Activated CD4-positive, alpha-beta T cell treated with anti-CD3 and anti-CD28 coated beads, Interleukin-2, Interleukin-4, amounts not matched to agents 100 ng/mL and 50 ng/mL, durations not matched to agents 16 hours and 8 hours (primary cell): ENCODE data around the gene STK26.
"Not testable (repeated sequence)": the region's sequence is repeated elsewhere in the genome, so short reads cannot be mapped to it uniquely, and the experiment has no call there.

Experiments
- DNase-seq: peaks from one replicate; pipeline ENCODE4 v3.0.0-alpha.2; 2020; ENCODE audit warnings: low spot score

STK26 gene

GRCh38 chrX:132037479-132037993 is 14.4 kb downstream of the STK26 start:
- DNase-seq, result no peak

DNA sequence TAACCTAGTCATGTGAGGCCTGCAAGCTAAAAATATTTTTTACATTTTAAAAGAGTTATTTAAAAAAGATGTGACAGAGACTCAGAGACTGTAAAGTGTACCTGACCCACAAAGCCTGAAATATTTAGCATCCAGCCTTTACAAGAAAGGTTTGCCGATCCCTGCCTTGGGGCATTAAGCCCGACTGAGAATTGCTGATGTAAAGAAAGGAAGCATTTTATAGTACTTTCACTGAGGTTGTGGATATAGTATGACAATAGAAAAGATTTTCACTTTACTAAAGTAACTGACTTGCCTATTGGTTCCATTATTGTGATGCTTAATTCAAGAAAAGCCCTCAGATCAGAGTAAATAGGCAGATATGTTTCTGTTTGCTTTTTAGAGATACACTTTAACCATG is 17.0 kb downstream of the STK26 start:
- DNase-seq, result no peak

DNA sequence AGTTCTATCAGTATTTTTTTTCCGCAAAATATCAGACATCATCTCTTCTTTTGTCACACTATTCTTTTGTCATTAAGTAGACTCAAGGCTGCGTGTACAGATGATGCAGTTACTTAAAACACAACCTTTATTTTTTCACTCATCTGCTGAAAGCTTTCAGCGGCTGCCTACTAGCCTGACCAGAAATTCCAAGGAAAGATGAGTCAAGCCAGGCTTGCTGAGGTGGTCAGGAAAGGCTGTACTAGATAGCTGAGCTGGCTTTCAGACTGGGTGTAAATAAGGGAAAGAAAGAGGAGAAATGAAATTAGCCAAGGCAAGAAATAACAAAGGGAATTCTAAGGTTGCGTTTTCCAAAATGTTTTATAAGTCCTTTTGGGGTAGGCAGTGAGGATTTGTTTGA is 17.9 kb downstream of the STK26 start:
- DNase-seq, result no peak

DNA sequence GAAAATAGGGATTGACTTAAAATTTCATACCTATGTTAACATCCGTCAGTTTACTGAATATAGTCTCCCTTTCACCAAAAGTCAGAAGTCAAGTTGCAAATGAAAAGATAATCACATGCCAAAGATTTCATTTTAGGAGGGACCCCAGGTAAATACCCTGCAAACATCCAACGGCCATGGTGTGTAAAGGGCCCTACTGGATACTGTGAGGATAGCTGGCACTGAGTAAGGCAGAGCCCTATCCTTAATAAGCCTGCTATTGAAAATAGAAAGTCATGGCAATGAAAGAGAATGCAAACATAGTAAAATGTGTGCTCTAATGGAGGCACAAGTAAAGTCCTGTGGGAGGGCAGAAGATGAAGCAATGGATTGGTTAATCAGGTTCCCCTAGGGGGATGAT is 20.9 kb downstream of the STK26 start:
- DNase-seq, result no peak

- no peak for DNase-seq
Measured at GRCh38 chrX:132044953-132045352, 21.9 kb downstream of the STK26 start.

DNA sequence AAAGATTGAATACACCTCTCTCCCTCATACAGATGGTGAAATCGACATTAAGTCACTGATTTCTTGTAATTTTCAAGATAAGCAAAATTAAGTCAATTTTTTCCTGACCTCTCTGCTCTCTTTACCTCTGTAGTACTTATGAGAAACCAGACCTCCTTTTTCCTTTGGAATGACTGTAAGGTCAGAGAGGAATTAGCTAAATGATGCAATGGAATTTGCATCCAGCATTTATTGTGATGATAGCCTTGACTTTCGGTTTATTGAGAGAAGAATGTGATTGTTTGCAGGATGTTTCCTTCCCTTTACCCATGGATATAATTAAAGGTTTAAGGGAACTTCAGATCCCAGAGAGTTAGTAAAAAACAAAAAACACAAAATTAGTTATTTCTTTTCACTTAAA is 22.4 kb downstream of the STK26 start:
- no peak for DNase-seq

DNA sequence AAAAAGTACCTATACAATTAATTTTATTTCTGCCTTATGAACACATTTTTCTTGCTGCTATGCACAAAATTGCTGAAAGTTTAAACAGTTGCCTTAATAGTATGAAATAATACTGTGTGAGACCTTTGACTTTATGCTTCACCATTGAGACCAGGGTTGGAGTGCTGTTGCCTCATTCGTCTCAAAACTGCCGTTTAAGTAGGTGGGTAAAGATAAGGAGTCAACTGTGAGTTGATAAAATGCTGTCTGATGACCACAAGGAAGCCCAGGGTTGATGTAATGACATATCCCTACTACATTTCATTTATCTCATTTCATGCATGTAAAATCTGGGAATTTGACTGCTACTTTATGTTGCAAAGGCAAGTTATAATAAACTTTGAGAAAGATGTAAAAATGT is 23.4 kb downstream of the STK26 start:
- no peak for DNase-seq

DNA sequence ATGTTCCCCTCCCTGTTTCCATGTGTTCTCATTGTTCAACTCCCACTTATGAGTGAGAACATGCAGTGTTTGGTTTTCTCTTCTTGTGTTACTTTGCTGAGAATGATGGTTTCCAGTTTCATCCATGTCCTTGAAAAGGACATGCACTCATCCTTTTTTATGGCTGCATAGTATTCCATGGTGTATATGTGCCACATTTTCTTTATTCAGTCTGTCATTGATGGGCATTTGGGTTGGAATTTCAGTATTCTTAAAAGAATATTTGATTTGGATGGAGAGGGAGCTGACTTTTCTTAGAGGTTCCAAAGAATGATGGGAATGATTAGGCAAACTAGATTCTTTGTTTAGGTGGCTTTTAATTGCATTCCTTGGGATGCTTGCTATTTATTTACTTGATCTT is 28.7 kb downstream of the STK26 start:
- not testable (repeated sequence) for DNase-seq

DNA sequence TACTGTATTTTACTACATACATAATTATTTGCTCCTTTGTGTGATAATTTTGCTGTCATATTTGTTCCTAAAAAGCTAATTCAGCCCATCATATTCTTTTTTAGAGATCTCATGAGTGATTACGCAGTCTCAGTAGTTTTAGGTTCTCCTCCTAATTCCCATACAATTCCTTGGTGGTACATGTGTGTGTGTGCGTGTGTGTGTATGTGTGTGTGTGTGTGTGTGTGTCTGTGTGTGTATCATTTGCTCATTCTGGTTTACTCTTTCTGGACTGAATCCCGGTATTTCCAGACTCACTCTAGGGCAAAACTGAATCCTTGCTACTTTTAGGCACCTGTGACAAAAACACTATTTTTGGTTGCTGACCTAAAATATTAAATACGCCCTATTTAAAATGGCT is 34.9 kb downstream of the STK26 start:
- DNase-seq, result no peak

- DNase-seq, result no peak
Measured at GRCh38 chrX:132058975-132059374, 35.9 kb downstream of the STK26 start.

DNA sequence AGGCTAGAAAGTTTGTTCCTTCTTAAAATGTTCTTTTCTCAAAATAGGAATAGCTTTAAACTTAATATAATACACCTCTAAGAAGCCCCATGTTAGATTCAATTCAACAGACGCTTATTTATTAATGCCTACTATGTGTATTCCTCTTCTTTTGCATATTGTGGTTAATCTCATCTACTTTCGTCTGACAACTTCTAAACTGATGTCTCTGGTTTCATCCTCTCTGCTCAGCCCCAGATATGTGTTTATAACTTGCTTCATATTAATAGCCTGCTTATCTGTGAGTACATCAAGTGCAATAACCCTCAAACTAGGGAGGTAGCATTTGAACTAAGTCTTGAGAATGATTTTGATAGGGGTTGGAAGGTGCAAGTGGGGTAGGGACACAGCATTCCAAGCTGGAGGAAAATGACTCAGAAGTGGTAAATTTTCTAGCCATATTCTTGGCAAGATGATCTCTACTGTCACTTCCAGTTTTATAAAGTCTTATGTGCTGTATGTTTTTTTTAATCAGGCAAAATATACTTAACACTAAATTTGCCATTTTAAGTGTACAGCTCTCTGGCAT is 37.0 kb downstream of the STK26 start:
- no peak for DNase-seq

GRCh38 chrX:132063334-132063733 is 40.2 kb downstream of the STK26 start:
- no peak for DNase-seq

DNA sequence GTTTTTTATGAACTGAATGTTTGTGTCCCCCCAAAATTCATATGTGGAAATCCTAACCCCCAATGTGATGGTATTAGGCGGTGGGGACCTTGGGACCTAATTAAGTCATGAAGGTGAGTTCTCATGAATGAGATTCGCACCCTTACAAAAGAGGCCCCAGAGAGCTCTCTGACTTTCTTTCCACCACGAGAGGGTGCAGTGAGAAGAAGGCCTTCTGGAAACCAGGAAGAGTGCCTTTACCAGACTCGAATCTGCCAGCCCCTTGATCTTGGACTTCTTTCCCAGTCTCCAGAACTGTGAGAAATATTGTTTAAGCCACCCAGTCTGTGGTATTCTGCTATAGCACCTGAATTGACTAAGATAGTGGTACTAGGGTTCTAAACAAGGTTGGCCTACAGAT is 40.8 kb downstream of the STK26 start:
- no peak for DNase-seq

- DNase-seq, result no peak
Measured at GRCh38 chrX:132068405-132068804, 45.3 kb downstream of the STK26 start.

DNA sequence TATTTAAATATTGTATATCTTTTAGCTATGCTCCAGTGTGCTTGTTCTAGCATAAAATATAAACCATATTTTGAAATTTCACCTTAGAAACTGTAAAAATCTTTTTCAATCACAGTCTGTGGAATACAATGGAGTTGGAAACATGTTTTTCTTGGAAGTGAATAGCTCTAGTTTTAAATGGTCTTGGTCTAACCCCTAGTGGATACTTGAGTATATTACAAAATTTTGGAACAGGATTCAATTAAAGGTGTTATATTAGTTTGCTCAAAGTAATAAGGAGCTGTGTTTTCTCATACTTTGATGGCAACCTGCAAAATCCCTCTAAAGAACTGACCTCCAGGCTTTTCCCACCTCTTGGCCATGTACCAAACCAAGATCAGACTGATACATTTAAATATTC is 48.2 kb downstream of the STK26 start:
- no peak for DNase-seq

GRCh38 chrX:132077414-132077813 is 54.3 kb downstream of the STK26 start:
- no peak for DNase-seq

GRCh38 chrX:132077912-132078311 is 54.8 kb downstream of the STK26 start:
- no peak for DNase-seq

DNA sequence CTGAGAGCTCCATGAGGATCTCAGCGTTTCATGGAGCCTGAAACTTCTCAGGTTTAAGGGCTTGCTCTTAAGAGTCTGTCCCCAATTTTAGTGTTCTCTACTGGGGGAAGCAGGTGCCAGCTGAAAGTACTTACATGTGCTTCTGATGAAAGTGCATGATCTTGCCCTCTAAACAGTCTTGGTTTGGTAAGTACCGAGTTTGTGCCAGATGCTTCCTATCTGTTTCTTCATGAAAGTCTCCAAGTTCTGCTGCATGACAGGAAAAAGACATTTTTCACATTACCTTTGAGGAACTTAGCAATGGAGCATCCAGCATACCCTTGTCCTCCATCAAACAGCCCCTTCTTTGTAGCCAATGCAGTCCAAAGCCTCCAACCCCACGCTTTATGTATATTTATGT is 62.7 kb downstream of the STK26 start:
- DNase-seq, result no peak

DNA sequence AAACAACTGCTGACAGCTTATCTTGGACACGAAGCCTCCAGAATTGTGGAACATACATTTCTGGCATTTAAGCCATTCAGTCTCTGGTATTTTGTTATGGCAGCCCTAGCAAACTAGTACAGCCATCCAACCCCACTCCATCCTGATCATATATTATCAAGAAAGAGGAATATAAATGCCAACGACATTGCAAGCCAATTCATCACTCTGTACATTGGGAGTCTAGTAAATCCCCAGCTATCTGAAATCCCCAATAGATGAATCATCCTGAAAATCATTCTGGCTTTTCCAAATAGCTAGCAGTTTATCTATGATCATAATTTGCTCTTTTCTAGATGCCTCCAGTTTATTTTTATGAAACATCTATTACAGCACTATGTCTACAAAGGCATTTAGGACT is 63.6 kb downstream of the STK26 start:
- no peak for DNase-seq

DNA sequence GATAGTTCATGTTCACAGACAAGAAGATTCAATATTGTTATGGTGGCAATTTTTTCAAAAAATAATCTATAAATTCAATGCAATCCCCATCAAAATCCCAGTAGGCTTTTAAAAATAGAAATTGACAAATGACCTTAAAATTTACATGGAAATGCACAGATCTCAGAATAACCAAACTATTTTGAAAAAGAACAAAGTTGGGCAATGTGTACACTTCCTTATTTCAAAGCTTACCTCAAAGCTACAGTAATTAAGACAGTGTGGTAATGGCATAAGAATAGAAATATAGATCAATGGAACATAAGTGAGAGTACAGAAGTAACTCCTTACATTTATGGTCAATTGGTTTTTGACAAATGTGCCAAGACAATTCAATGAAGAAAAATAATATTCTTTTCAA is 65.8 kb downstream of the STK26 start:
- DNase-seq, result no peak

DNA sequence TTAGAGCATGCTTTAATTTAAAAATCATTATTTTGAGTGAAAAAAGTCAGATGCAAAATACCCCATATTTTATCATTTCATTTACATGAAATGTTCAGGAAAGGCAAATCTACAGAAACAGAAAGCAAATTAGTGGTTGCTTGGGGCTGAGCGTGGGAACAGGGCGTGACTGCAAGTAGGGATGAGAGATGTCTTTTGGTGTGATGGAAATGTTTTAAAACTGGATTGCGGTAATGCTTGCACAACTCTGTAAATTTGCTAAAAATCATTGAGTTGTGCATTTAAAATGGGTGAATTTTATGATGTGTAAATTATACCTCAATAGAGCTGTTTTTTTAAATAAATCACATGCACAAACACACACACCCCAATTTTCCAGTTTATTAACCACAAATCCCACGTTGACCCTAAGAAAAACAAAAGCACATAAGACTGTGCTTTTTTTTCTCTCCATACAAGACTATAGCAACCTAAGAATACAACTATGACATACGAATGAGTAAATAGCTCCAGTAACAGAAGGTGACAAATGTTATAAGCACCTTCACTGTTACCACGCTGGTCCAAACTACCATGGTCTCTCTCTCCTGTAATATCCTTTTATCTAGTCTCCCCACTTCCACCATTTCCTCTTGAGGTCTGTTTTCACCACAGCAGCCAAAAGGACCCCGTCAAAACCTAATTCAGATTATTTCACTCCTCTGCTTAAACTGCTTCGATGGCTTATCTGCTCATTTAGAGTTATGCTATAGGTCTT is 67.5 kb downstream of the STK26 start:
- DNase-seq, result no peak

DNA sequence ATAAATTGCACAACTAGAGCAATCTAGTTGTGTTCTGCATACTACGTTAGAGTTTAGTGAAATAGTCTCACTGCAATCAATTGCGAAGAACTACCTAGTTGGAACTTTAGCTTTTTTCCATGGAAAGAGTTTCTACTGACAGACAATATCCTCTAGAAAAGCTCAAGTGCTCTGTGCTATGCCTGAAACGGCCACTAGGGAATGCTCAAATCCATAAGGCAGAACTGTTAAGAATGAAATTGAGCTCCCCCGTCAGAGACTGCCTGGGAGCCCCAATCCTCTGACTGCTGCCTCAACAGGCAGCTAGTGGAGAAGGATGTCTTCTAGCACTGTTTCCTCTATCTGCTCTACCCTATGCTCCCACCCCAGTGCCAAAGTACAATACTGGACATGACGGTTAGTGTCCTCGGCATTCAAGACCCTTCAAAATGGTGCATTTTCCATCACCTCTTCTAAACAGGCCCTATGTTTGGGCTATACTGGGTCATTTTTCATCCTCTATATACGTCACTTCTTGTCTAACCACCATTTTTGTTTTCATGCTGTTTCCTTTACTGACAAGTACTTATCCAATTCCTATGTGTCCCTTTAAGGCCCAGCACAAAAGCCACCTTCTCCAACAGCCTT is 69.5 kb downstream of the STK26 start:
- DNase-seq, result peak; percentile 50

- no peak for DNase-seq
Measured at GRCh38 chrX:132093239-132093860, 70.2 kb downstream of the STK26 start.
